Measurements from ENCODE around the gene ARF1. TPM values are rescaled to one million over a fixed set of nuclear protein-coding genes. Genes with fewer than 3 reads are reported as not detected.
A peak's percentile ranks its signal among the peaks of the same experiment; 100 is the strongest.

The ARF1 gene
- total and polyA plus RNA-seq, 2 of the 13 experiments (the other 11 are each of a cell fraction or from before 2014, with no cell fraction given): 186 to 327 TPM

- ATAC-seq: peak; percentile 72
- Histone ChIP-seq H2AFZ (ENCODE audit: low read length) (no peak overlapping the region), H3K4me2 (ENCODE audit: low read depth, low read length) (peak overlapping the region; percentile 69), H4K20me1 (ENCODE audit: insufficient read depth, low read length) (peaks cover 35% of the 10 kb centered on the region), H3K27ac (ENCODE audit: extremely low read length, insufficient read depth, low read length) (peak overlapping the region; percentile 80), H3K79me2 (ENCODE audit: insufficient read depth, low read length) (peaks cover 25% of the 10 kb centered on the region), H3K4me3 (replicated peaks in 1 of 3; ENCODE audit: insufficient read depth in 1 of 3, low read depth in 2 of 3, low read length in 3 of 3) (peak overlapping the region; percentile 82 to 93 (median 92)), H3K27me3 (ENCODE audit: control insufficient read depth in 1 of 2, insufficient read depth in 2 of 2, low read length in 2 of 2) (no peaks in the 10 kb centered on the region; a peak in 1 of 5 replicates), H3K9ac (ENCODE audit: insufficient read depth, low read depth, low read length) (peak overlapping the region; percentile 79), H3K4me1 (ENCODE audit: insufficient read depth, low read length) (peaks cover 28% of the 10 kb centered on the region), H3K36me3 (replicated peaks in 1 of 2; ENCODE audit: control insufficient read depth in 1 of 2, insufficient read depth in 2 of 2, low read length in 2 of 2) (peaks cover 14 to 36% of the 10 kb centered on the region in 2 experiments; a peak in 4 of 5 replicates), H3K9me3 (ENCODE audit: low read length) (no peaks in the 10 kb centered on the region)
- intact Hi-C loops (cut with micrococcal nuclease; ENCODE audit: unreplicated experiment) (no loop called here), in situ Hi-C loops (cut with HindIII; ENCODE audit: extremely low pct_ligation_motif_present, low pct_unique_long_range_greater_than_20kb) (no loop called here)
- no CpG with 5 or more reads among the region's 73 CpGs for WGBS (ENCODE audit: low lambda C conversion rate)
- BruUV-seq (replicated peaks): no TSS peak
- FAIRE-seq: no peak
- no peak for DNase-seq (ENCODE audit: low spot score)
- CTCF ChIA-PET (ENCODE audit: low intra/inter-chr PET ratio, low total read pairs): no interaction called here
- POLR2A ChIA-PET: interaction anchor here (0.6 to 1.0 kb wide), 3 partner anchors 9 to 63 kb away, joined by 3 to 4 read pairs (median 3); partner anchors contain the start of gene IBA57
- TF ChIP-seq HBP1 (CRISPR knock-in tag; IDR thresholded peaks at IDR 0.05; ENCODE audit: low read depth) (no peak), ZNF598 (CRISPR knock-in tag; IDR thresholded peaks at IDR 0.05; ENCODE audit: borderline replicate concordance) (no peak), MYC (CRISPR knock-in tag; IDR thresholded peaks at IDR 0.05; ENCODE audit: borderline replicate concordance) (peak; percentile 40; the same call in 1 of the 2 replicates), SP5 (CRISPR knock-in tag; IDR thresholded peaks at IDR 0.05; ENCODE audit: borderline replicate concordance, low read depth) (0 out of 2 replicates have a peak, but pooled peaks have one; percentile 12), HMGXB4 (CRISPR knock-in tag; IDR thresholded peaks at IDR 0.05; ENCODE audit: borderline replicate concordance in 1 of 2, low read depth in 1 of 2) (peak in 1 of 2 experiments; percentile 81; a peak in 2 of 4 replicates), REST (IDR thresholded peaks at IDR 0.05; ENCODE audit: borderline replicate concordance in 1 of 2, low read depth in 1 of 2, low read length in 2 of 2) (no peak), NFKB2 (CRISPR knock-in tag; IDR thresholded peaks at IDR 0.05; ENCODE audit: borderline replicate concordance) (peak; percentile 18; the same call in 1 of the 2 replicates), AGO2 (optimal IDR thresholded peaks at IDR 0.05; ENCODE audit: low read depth, low read length) (peak; percentile 72), DMAP1 (CRISPR knock-in tag; IDR thresholded peaks at IDR 0.05) (no peak), E2F2 (CRISPR knock-in tag; IDR thresholded peaks at IDR 0.05; ENCODE audit: borderline replicate concordance) (no peak), ZNF430 (CRISPR knock-in tag; IDR thresholded peaks at IDR 0.05) (no peak), SIN3A (IDR thresholded peaks at IDR 0.05; ENCODE audit: borderline replicate concordance, low read depth, low read length) (peak; percentile 63; the same call in 1 of the 2 replicates), ISL2 (CRISPR knock-in tag; IDR thresholded peaks at IDR 0.05) (0 out of 2 replicates have a peak, but pooled peaks have one; percentile 29), YY1 (IDR thresholded peaks at IDR 0.05; ENCODE audit: insufficient read depth, insufficient replicate concordance, low read depth, low read length) (peak; percentile 46)
These were observed 19.7 kb downstream of the ARF1 start for GRCh38 chr1:228101994-228102790.
